NOMO-1 treated with dmso at 0.1 percent for 144 hours (cell line): ENCODE measurements around the gene ITIH3.

ENCODE experiments used
- DNase-seq: peaks from one replicate; lab custom pipeline; 2025; ENCODE audit not compliant: unreplicated experiment; lab: John Stamatoyannopoulos, UW

ITIH3 gene

DNA sequence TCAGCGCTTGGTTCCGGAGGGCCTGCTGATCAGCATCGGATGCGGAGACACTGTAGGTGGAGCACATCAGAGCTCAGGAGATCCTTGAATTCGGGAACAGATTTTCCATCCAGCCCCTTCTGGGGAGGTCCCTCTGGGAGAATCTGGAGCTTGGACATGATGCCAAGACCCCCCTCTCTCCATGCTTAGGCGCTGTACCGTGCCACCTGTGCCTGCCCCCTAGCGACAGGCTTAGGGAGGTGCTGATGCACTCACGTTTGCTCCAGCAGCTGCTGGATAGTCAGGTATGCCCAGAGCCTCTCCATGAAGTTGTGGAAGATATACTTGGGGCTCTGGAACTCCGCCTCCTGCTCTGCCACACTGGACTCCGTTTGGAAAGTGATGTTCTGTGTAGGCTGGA, 26.1 kb downstream of the ITIH3 start:
- DNase-seq: no peak

DNA sequence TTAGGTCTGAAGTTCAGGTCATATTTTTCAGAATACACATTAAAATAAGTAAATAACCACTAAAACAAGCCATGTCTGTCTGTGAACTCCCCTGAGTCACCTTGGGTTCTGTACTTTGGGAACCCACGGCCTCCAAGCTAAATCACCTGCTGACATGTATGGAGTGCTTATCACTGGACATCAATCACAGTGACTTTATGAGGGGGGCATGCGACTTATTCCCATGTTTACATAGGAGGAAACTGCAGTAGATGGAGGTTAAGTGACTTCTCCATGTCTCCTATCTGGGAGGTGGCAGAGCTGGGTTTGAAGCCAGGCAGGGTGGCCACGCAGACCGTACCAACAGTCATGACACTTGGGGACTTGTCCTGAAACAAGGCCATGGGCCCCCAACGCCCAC, 27.8 kb downstream of the ITIH3 start:
- no peak for DNase-seq

DNA sequence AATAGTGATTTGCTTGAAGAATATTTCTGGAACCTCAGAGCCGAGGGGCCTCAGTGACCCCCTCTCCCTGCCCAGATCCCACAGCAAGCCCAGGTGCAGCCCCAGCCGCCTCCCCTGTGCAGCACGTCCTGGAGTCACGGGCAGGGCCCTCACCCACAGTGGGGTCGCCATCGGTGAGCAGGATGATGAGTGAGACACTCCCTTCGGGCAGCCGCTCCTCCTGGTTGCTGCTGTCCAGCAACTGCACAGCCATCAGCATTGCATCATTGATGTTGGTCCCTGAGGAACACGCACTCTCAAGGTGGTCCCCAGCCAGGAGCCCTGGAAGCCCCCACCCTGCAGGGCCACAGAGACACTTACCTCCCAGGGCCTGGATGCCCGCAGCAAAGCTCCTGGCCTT, 29.4 kb downstream of the ITIH3 start:
- no peak for DNase-seq

DNA sequence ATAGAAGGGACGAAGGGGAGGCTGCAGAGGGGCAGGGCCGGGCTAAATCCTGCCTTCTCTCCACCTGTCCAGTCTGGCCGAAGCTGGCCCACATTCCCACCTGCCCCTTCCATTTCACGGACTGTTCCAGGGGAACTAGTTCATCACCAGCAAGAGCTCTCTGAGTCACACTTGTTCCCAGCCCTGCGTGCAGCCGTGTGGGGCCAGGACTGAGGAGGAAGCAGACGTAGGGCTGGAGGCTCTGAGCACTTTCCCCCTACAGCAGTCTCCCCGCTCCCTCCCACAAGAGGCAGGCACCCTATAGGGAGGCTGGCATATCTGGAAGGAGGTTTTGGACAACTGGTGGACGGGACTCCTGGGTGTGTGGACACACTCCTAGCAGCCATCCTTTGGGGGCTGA, 32.8 kb downstream of the ITIH3 start:
- peak; percentile 44 for DNase-seq

DNA sequence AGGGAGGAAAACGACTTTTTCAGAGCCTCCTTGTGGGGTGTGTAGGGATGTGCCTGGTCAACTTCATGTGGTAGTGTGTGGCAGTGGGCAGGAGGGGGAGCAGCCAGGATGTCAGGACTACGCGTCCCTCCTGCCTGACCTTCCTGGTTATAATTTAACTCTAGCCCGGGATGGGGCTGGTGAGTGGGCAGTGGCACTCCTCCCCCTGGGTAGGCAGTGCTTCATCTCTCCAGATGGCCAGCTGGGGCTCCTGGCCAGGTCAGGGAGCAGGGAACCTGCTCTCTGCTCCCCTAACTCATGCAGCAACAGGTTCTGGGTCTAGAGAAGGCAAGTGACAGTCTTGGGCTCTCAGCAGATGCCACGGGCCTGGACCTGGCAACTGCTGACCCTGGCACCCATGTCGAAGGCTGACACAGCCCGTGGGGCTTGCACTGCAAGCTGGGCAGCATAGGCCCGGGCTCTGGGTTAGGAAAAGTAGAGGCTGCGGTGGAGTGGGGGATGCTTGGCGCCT, 33.3 kb downstream of the ITIH3 start:
- no peak for DNase-seq

DNA sequence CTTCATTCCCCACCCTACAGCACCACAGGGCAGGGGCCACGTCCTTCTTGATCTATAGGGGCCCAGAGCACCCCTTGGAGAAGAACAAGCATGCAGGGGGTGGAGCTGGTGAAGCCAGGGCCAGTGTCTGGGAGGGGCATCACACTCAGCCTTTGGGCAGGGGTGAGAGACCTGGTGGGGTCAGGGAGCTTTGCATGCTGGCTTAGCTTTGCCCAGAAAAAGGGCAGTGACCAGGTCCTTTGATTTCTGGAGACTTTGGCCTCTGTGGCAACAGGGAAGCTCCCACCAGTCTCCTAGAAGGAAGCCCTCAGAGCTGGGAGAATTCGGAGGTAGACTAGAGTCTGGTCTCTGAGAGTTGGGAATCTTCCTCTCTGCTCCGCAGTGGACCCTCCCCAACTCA, 34.9 kb downstream of the ITIH3 start:
- no peak for DNase-seq

DNA sequence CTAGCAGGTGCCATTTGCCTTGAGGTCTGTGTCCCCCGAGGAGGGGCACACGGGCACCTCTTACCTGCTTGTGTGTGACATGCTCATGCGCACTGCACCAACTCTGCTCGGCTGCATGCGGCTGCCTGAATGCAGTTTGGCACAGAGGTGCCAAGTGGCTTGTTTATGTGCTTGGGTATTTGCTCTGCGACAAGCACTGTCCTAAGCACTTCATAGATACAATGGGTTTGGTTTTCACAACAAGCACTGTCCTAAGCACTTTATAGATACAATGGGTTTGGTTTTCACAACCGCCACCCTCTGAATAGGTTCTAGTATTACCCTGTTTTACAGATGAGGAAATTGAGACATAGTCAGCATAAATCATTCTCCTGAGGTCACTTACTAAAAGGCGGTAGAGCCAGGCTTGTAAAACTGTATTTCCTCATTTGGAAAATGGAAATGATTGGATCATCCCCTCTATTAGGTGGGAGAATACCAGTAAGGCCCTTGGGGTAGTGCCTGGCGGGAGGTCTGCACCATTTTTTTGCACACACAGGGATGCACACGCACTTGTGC, 35.4 kb downstream of the ITIH3 start:
- DNase-seq: peak; percentile 64

DNA sequence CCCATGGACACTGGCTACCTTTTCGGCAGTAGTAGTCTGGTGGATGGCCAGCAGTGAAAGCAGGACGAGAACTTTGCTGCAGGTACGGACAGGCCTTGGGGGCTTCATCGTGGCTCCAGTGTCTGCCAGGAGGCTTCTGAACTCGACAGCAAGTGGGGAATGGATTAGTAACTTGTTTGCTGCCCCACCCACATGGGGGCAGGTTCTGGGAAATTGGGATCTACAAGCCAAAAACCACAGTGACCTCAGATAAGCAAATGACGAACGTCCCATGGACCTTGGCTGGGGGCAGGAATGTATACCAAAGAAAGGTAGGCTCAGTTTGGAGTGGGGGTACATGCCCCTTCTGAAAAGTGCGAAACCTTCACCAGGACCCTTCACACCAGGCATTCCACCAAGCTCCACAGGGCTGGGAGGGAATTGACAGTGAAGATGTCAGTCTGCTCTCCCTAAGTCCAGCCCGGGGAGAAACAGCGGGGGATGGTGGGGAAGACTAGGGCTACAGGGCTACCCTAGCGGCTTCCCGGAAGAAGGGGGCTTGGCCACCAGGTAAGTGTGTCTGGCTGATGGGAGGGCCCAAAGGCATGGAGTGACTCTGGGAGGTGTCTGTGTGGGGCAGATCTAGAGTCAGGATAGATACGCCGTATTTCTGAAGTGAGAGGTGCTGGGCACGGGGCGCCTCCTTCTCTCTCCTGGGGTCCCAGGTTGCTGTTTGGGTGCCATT, 36.1 kb downstream of the ITIH3 start, which contains the start of gene ITIH4:
ITIH4 (minus strand) TSS at position 138 of the 724 bp plus-strand sequence; CDS start at position 108, 30 bp downstream.
- DNase-seq: no peak

DNA sequence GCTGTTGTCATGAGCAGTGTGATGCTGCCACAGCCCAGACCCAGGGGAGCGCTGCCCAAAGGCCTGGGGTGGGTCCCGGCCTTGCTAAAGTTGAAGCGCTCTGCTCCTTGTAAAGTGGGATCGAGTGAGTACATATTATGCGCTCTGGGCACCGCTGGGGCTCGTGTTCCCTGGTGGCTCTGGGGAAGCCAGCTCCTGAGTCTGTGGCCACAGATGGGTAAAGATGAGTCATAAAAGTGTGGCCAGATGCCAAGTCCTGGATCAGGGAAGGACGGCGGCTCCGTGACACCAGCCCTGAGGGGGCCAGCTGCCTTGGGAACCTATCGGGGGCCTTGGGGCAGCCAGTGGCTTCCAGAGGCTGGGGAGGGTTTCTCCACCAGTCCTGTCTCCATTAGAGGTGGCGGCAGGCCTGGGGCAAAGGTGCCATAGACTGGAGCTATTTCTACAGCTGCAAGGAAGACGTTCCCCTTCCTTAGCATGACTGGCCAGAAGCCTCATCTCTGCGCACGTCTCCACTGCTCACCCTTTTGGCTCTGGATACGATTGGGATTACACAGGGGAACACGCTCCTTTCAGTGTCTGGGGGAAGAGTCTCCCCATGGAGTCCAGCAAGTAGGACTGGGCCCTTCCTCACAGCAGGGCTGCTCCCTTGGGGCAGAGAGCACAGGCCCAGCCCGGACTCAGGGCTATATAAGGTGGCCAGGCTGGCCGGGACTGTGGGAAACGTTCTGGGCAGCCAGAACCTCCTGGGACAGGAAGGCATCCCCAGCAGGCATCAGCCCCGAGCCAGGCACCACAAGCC, 37.1 kb downstream of the ITIH3 start:
- no peak for DNase-seq

DNA sequence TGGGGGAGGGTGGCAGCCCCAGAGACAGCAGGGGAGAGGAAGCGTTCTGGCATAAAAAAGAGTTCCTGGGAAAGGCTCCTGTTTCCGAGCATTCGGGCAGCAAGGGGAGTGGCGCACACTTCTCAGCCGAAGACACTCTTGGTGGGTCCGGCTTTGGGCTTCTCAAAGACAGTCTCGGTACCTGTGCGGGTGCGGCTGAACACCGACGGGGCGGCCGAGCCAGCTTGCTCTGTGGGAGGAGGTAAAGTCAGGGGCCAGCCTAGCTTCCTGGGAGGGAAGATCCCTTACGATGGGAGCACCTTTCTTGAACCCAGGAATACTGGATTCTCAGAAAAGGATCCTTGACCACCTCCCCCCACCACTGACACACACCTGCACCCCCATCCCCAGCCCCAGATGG, 38.6 kb downstream of the ITIH3 start:
- DNase-seq: no peak

DNA sequence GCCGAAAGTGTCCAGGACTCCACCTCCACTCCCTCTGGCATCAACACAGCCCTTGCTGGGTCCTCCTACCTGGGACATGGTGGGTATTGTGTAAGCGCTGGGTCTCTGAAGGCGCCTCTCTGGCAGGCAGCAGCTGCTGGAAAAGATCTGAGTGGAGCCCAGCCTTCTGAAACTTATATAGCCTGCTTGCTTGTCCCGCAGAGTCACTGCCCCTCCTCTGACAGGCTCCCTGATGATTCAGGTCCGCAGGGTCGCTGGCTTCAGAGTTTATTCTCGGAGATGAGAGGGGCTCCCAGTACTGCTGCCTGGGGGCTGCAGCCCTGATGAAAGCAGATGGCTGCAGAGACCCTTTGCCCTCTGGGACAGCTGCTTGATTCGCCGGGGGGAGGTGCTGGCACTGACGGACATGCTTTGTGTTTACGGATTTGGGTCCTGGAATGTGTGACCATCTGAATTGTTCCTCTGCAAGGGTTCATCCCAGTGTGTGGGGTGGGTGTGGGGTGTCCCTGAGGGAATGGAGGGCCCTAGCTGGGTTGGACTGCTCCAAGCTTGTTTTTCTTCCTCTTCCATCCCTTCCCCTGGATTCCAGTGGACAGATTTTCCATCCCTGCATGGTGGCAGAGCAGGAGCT, 40.4 kb downstream of the ITIH3 start, which contains the start of gene MUSTN1:
MUSTN1 (minus strand) TSS at position 149 of the 631 bp plus-strand sequence; CDS start at position 78, 71 bp downstream.
- DNase-seq: no peak

DNA sequence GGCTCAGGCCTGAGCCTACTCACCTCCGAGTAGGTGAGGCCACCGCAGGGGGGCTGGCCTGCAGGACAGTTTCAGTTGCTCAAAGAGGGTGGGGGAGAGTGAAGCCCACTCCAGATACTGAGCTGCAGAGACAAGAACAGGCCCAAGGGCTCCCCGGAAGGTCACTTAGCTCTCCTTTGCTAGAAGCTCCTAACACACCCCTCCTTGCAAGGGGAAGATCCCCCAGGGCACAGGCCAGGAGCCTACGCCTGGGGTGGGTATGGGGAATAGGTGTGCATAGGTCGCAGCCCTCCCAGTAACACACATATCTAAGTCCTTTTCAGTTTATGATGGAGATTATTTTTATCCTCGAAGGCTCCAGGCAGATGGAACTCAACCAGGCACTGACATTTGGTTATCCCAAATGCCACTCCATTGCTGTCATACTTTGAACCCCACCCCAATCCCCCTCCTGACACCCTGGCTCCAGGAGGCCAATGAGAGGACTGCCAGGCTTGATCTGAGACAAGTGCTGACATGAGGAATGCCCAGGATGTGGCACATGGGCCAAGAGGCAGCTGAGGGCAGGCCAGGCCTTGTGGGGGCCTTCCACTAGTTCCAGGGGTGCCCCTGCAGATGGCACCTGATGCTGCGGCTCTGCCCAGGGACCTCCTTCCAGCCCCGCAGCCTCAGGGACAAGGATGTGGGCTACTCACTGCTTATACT, 41.3 kb downstream of the ITIH3 start:
- no peak for DNase-seq

DNA sequence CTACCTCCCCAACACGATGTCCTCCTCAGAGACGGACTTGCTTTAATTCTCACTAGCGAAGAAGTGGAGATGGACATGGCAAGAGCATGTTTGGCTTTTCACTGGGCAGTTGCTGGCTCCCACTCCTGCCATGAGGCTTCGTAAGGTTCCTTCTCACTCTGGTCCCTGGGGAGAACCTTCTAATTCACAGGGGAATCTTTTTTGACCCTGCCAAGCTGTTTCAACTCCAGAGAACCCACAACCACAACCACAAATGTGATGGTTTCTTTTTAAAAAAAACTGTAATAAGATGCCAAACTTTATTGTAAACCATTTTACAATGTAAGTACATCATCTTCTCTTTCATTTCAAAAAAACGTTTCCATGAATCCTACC, 41.9 kb downstream of the ITIH3 start:
- no peak for DNase-seq

DNA sequence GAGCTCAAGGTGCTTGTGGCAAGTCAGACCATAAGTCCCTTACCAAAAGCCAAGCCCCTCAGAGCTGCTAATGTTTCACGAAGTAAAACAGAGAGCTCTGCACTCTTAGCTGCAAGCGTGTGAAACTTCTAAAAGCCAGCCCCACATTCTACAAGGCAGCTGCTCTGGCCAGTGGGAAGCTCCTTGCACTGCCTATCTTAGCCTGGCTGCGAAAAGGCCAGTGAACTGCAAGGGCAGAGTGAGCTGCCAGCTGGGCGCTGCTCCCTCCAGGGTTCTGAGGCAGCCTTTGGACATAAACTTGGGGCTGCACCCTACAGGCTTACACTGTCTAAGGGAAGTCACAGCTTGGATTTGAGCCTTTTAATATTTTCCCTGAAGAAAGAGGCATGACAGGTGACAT, 42.4 kb downstream of the ITIH3 start:
- DNase-seq: no peak

DNA sequence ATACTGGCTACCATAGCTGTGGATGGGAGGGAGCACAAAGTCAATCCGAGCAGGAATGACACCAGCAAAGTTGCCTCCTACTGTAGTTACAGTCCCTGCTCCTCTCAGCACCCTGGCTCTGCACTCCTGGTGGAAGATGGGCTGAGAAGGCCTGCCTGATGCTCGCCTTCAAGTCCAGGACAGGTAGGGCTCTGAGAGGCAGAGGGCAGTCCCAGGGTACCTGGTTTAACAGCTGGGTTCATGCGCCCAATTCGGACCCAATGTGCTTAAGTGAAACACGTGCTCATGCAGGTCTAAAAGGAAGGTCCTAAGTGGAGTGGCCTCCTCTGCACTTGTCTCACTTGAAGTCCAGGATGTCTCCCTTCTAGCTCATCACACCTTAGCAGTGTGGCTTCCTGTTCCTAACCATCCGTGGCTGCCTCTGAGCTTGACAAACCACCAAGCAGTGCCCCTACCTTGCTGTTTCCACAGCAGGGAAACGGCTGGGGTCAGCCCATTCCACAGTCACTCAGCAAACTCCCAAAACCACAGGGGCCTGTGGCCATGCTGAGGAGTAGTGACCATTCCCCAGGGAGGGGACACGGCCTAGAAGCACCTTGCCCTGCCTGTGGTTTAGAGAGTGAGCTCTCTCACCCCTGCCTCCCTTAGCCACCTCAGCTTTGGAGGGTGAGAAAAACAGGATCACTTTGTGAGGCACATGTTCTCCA, 44.1 kb downstream of the ITIH3 start:
- DNase-seq: no peak

DNA sequence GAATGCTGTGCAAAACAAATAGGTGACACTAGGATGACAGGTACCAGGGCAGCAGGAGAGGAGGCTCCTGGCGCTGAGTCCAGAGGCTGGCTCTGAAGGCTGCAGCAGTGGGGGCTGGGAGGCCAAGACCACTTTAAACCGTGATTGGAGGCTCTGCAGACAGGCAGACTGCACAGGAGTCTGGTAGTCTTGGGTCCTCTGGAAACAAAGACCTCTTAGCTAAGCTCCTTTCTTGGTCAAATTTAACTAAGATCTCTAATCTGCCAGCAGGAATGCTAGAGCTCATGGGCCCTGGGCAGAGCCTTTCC, 44.6 kb downstream of the ITIH3 start:
- DNase-seq: no peak

DNA sequence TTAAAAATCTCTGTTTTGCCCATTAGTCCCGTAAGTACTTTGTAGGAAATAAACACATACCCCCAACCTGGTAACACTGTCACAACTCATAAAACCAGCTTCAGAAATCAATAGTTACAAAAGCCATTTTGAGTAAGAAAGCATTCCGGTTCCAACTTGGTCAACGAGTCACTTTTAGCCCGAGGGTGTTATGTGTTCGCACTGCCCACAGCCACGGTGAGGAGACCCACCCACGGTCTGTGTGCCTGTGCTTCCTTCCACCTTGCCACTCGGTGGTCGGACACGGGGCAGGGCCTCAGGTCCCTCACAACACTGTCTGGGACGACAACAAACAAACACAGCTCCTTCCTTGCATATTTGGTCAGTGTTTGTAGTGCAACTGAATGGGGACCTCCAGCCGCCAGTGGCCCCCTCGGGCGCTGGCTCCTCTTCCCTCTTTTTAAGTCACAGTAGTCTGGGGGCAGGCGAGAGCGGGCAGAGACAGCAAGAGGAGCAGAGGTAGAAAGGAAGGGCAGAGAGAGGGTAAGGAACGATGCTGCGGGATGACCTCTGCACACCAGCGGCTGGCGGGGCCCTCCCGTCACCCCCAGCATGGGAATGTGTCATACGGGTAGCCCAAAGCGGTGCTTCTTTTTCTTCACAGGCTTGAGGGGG, 45.4 kb downstream of the ITIH3 start:
- no peak for DNase-seq

DNA sequence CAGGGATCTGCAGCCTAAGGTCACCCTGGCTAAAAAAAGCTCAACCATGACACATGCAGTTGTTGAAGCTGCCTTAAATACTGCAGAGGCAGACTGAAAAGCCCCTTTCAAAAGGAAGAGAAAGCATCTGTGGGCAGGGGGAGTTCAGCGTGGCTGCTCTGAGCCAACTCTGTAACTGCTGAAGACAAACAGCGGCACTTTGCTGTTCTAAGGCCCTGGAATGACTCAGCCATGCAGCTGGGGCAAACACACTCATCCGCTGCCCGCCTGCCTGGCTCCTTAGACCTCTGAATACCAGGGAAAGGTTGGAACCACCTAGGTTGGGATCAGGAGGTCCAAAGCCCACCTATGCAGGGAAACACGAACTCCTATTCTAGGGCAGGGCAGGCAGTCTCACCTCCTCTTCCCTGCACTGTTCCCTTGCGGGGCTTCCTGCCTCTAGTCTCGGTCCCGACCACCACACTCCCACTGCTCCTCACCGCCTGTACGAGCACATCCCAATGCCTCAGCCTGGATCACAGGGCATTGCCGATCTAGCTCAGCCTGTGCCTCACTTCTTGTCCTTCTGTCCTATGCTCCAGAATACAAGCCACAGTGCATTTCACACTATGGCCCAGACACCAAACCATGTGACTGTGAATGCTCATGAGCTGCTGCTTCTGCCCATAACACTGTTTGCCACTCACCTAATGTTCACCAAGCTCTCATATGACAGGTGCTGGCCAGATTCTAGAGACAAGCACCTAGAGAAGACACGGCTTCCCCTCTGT, 46.8 kb downstream of the ITIH3 start:
- DNase-seq: no peak

DNA sequence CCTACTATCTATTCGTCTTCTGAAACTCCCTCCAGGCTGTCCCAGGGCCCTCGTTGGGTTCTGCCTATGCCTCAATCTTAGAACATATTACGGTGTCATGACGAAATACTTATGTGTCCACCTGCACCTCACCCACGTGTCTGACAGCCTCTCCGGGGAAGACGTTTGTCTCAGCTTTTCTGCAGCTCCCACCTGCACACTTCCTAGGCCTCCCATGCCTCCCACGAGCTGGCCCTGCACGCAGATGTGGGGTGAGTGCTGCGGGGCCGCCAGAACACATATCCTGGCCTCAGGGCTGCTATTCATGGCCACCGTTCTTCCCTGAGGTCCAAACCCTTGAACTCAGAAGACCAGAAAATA, 47.4 kb downstream of the ITIH3 start:
- DNase-seq: no peak
